ENCODE results near the gene CPA5. TPM values are rescaled to one million over a fixed set of nuclear protein-coding genes. Genes with fewer than 3 reads are reported as not detected.

Gene CPA5
- total RNA-seq, 1 experiment from 2014 or later = not detected

DNA sequence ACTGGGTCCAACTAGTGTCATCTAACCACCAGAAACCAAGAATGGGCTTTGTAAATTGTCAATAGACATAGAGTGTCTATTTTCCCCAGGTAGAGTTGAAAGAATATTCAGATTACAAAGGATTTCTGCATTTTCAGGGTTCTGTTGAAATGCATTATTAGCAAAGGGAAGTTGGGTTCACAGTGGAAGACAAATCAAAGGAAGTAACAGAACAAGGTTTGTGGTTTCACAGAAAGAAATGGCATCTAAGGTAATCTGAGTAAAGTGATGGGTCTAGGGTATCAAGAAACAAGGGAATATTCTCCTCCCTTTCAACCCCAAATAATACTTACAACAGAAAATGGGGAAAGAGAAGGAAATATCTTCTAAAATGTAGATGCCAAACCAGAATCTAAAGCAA lies 70.4 kb downstream of the CPA5 start:
- H4K91ac ChIP-seq (ENCODE audit: insufficient read length, low read depth, low read length) = no peak overlapping the region
- Mint-ChIP-seq H3K36me3 (ENCODE audit: insufficient read depth in 1 of 3, low read depth in 3 of 3) (peaks cover 0 to 3% (median 0%) of the 10 kb centered on the region in 3 experiments; a peak in 2 of 7 replicates), H3K27ac (no peak overlapping the region), H3K4me1 (peaks cover 10 to 21% of the 10 kb centered on the region in 2 experiments), H3K27me3 (ENCODE audit: low read depth) (no peaks in the 10 kb centered on the region), H3K9me3 (no peaks in the 10 kb centered on the region), H3K4me3 (no peak overlapping the region)
- no peak overlapping the region for H3K18ac ChIP-seq (ENCODE audit: insufficient read length, low read depth, low read length)
- no peak overlapping the region for H3K4ac ChIP-seq (ENCODE audit: low read depth, low read length)
- no peak overlapping the region for H2AFZ ChIP-seq (ENCODE audit: low read length)
- H3K56ac ChIP-seq (ENCODE audit: insufficient read length, low read depth, low read length) = no peak overlapping the region
- no peak overlapping the region for H3K14ac ChIP-seq (ENCODE audit: insufficient read depth, low read length)
- H3K79me2 ChIP-seq (ENCODE audit: insufficient read depth, low read length) = no peaks in the 10 kb centered on the region
- no peak overlapping the region for H3T11ph ChIP-seq (ENCODE audit: low read length)
- H2AK5ac ChIP-seq (ENCODE audit: insufficient read length, low read length) = no peak overlapping the region
- DNase-seq = no peak
- no peaks in the 10 kb centered on the region for H4K20me1 ChIP-seq (ENCODE audit: control insufficient read depth, insufficient read depth, insufficient read length)
- no peak overlapping the region for H2BK5ac ChIP-seq (ENCODE audit: insufficient read length, low read length)
- no peaks in the 10 kb centered on the region for H3K27me3 ChIP-seq (ENCODE audit: insufficient read depth, low read length)
- no peak overlapping the region for H3K4me2 ChIP-seq (ENCODE audit: insufficient read depth, insufficient read length, low read length)
- no peak overlapping the region for H3K23ac ChIP-seq (ENCODE audit: insufficient read length, low read depth, low read length)
- TF ChIP-seq, protein P1, sequence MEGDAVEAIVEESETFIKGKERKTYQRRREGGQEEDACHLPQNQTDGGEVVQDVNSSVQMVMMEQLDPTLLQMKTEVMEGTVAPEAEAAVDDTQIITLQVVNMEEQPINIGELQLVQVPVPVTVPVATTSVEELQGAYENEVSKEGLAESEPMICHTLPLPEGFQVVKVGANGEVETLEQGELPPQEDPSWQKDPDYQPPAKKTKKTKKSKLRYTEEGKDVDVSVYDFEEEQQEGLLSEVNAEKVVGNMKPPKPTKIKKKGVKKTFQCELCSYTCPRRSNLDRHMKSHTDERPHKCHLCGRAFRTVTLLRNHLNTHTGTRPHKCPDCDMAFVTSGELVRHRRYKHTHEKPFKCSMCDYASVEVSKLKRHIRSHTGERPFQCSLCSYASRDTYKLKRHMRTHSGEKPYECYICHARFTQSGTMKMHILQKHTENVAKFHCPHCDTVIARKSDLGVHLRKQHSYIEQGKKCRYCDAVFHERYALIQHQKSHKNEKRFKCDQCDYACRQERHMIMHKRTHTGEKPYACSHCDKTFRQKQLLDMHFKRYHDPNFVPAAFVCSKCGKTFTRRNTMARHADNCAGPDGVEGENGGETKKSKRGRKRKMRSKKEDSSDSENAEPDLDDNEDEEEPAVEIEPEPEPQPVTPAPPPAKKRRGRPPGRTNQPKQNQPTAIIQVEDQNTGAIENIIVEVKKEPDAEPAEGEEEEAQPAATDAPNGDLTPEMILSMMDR (conservative IDR thresholded peaks at IDR 0.05) = no peak
- H3K4me1 ChIP-seq (ENCODE audit: insufficient read depth, low read length) = no peaks in the 10 kb centered on the region
- H3K9me3 ChIP-seq (ENCODE audit: control insufficient read depth, low read depth, low read length) = no peaks in the 10 kb centered on the region
- no peaks in the 10 kb centered on the region for H3K79me1 ChIP-seq (ENCODE audit: insufficient read depth, low read depth, low read length, poor library complexity, severe bottlenecking)
- H2BK20ac ChIP-seq (ENCODE audit: low read depth, low read length, poor library complexity, severe bottlenecking) = no peak overlapping the region
- no peak overlapping the region for H2BK15ac ChIP-seq (ENCODE audit: low read depth, low read length)
- H2BK120ac ChIP-seq (ENCODE audit: low read depth, low read length, poor library complexity, severe bottlenecking) = no peak overlapping the region
- no peaks in the 10 kb centered on the region for H3K23me2 ChIP-seq (ENCODE audit: insufficient read length, low read depth, low read length, poor library complexity, severe bottlenecking)
- H4K5ac ChIP-seq (ENCODE audit: insufficient read length, low read depth, low read length) = no peak overlapping the region
- no peak overlapping the region for H2BK12ac ChIP-seq (ENCODE audit: insufficient read length, low read depth, low read length)
- no peak overlapping the region for H4K8ac ChIP-seq (replicated peaks; ENCODE audit: insufficient read length, low read depth, low read length)
- H3K9ac ChIP-seq (ENCODE audit: extremely low read depth, insufficient read length, low read length) = no peak overlapping the region
- H3K27ac ChIP-seq (ENCODE audit: insufficient read length, low read depth, low read length) = no peak overlapping the region
